ENCODE data around the gene CRTC1. TPM values are rescaled to one million over a fixed set of nuclear protein-coding genes. Genes with fewer than 3 reads are reported as not detected.

The CRTC1 gene
- total and polyA plus RNA-seq, 5 donors, result 9.2 to 15.1 (median 12.9) TPM

GRCh38 chr19:18684642-18684993, 1.1 kb downstream of the CRTC1 start:
- Histone ChIP-seq H3K27ac (ENCODE audit: low read length) (no peak overlapping the region), H3K27me3 (ENCODE audit: control insufficient read depth, insufficient read depth) (no peaks in the 10 kb centered on the region), H3K4me3 (ENCODE audit: low read length) (no peak overlapping the region), H3K4me1 (ENCODE audit: control insufficient read depth, insufficient read depth, low read length) (peaks cover 6% of the 10 kb centered on the region), H3K9me3 (ENCODE audit: control insufficient read depth, low read length) (no peaks in the 10 kb centered on the region)
- DNase-seq (peak in 1 of 3 donors; percentile 7), ATAC-seq (peak; percentile 2 to 3)
- WGBS, result 92% methylated on average over 3 of the region's 3 CpGs
- intact Hi-C loops (cut with DNase I), result loop anchor here in 1 of 4 donors (10.0 kb wide), 1 partner anchor 160 kb away; no protein-coding TSS in a partner anchor

DNA sequence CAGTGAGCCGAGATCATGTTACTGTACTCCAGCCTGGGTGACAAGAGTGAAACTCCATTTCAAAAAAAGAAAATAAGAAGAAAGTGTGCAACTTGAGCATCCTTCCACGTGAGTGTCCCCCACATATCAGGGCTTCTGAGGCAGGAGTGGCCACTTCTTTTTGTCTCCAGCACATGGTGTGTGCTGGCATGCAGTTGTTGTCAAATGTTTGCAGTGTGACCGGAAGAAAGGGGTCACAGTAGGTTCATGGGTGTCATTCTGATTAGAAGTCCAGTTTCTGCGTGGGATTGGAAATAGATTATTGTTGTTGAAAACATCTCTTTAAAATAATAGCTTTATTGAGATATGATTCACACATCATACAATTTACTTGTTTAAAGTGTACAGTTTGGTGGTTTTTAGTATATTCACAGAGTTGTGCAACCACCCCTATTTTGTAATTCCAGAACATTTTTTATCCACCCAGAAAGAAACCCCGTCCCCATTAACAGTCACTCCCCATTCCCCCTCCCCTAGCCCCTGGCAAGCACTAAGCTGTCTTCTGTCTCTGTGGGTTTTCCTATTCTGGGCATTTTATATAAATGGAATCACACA, 2.2 kb downstream of the CRTC1 start:
- Histone ChIP-seq H3K4me3 (ENCODE audit: low read length) (no peak overlapping the region), H3K27me3 (ENCODE audit: control insufficient read depth, insufficient read depth) (no peaks in the 10 kb centered on the region), H3K27ac (ENCODE audit: low read length) (no peak overlapping the region), H3K9me3 (ENCODE audit: control insufficient read depth, low read length) (no peaks in the 10 kb centered on the region), H3K4me1 (ENCODE audit: control insufficient read depth, insufficient read depth, low read length) (peaks cover 6% of the 10 kb centered on the region)
- DNase-seq, result no peak
- intact Hi-C loops (cut with DNase I), result loop anchor here in 2 of 4 donors (2.0 to 10.0 kb wide), 2 partner anchors 75 to 159 kb away; no protein-coding TSS in a partner anchor
- WGBS, result 59% methylated on average over 5 of the region's 5 CpGs
- ATAC-seq, result no peak

GRCh38 chr19:18687740-18688465, 4.4 kb downstream of the CRTC1 start:
- peaks cover 6% of the 10 kb centered on the region for H3K4me1 ChIP-seq (ENCODE audit: control insufficient read depth, insufficient read depth, low read length)
- H3K9me3 ChIP-seq (ENCODE audit: control insufficient read depth, low read length), result no peaks in the 10 kb centered on the region
- no peak overlapping the region for H3K4me3 ChIP-seq (ENCODE audit: low read length)
- H3K27me3 ChIP-seq (ENCODE audit: control insufficient read depth, insufficient read depth), result no peaks in the 10 kb centered on the region
- H3K27ac ChIP-seq (ENCODE audit: low read length), result no peak overlapping the region
- peak in 2 of 3 donors; percentile 18 to 22 for DNase-seq
- WGBS, result 92% methylated on average over 16 of the region's 16 CpGs
- intact Hi-C loops (cut with DNase I), result loop anchor here in 2 of 4 donors (2.0 to 10.0 kb wide), 2 partner anchors 73 to 157 kb away; no protein-coding TSS in a partner anchor
- ATAC-seq, result no peak

DNA sequence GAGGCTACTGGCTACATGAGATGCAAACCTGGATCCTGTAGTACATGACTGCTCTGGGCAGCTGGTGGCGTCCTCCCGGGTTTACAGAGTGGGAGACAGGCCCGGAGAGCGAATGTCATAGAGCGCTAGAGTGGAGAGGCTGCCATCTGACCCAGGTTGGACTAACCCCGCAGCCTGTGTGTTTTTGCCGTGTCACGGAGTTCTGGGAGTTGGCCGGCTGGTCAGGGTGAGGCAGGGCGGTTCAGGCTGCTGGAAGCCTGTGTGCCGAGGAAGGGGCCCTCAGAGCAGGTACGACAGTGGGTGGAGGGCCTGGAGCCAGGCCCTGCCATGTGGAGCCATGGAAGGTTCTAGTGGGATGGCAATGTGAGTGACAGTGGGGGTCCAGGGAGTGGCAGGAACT, 12.5 kb downstream of the CRTC1 start:
- H3K27me3 ChIP-seq (ENCODE audit: control insufficient read depth, insufficient read depth), result no peaks in the 10 kb centered on the region
- 94% methylated on average over 12 of the region's 12 CpGs for WGBS
- intact Hi-C loops (cut with DNase I), result no loop called here
- H3K27ac ChIP-seq (ENCODE audit: low read length), result no peak overlapping the region
- ATAC-seq, result no peak
- H3K4me3 ChIP-seq (ENCODE audit: low read length), result no peak overlapping the region
- DNase-seq, result peak in 1 of 3 donors; percentile 27
- H3K9me3 ChIP-seq (ENCODE audit: control insufficient read depth, low read length), result no peaks in the 10 kb centered on the region
- no peaks in the 10 kb centered on the region for H3K4me1 ChIP-seq (ENCODE audit: control insufficient read depth, insufficient read depth, low read length)

- WGBS, result 73% methylated on average over 3 of the region's 3 CpGs
- ATAC-seq (no peak), DNase-seq (peak in 1 of 3 donors; percentile 71)
- intact Hi-C loops (cut with DNase I), result no loop called here
- Histone ChIP-seq H3K27ac (ENCODE audit: low read length) (no peak overlapping the region), H3K4me3 (ENCODE audit: low read length) (no peak overlapping the region), H3K4me1 (ENCODE audit: control insufficient read depth, insufficient read depth, low read length) (no peaks in the 10 kb centered on the region), H3K27me3 (ENCODE audit: control insufficient read depth, insufficient read depth) (no peaks in the 10 kb centered on the region), H3K9me3 (ENCODE audit: control insufficient read depth, low read length) (no peaks in the 10 kb centered on the region)
Measured at GRCh38 chr19:18697680-18698079, 14.2 kb downstream of the CRTC1 start.

- DNase-seq (peak in 1 of 3 donors; percentile 38), ATAC-seq (no peak)
- Histone ChIP-seq H3K4me1 (ENCODE audit: control insufficient read depth, insufficient read depth, low read length) (no peaks in the 10 kb centered on the region), H3K4me3 (ENCODE audit: low read length) (no peak overlapping the region), H3K27me3 (ENCODE audit: control insufficient read depth, insufficient read depth) (no peaks in the 10 kb centered on the region), H3K27ac (ENCODE audit: low read length) (no peak overlapping the region), H3K9me3 (ENCODE audit: control insufficient read depth, low read length) (no peaks in the 10 kb centered on the region)
- WGBS, result 95% methylated on average over 18 of the region's 18 CpGs
- intact Hi-C loops (cut with DNase I), result no loop called here
Measured at GRCh38 chr19:18698321-18699167, 15.1 kb downstream of the CRTC1 start.

DNA sequence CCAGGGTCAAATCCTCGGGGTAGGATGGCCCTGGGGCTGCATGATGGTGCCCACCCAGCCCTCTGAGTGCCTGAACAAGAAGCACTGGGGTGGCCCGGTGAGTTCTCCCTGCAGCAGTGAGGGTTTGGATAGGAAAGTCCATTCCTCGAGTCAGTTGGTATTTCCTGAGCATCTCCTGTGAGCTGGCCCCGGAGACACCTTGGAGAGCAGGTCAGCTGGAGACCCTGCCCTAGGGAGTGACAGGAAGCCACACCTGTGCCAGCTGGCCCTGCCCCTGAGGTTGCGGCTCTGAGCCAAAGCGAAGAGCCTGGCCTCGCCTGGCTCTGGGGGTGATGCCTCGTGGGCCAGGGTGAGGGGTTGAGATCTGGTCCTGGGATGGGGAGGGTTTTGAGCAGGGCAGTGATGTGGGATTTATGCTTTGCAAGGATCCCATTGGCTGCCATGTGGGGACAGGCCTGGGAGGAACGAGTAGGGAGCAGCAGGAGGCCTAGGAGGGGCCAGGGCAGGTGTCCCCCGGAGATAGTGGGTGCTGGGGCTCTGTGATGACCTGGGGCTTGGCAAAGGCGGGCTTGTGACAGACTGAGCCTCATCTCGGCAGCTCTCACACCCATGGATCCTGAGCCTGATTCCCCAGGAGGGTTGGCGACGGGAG, 16.0 kb downstream of the CRTC1 start:
- 84% methylated on average over 14 of the region's 14 CpGs for WGBS
- intact Hi-C loops (cut with DNase I), result no loop called here
- no peak overlapping the region for H3K27ac ChIP-seq (ENCODE audit: low read length)
- no peak overlapping the region for H3K4me3 ChIP-seq (ENCODE audit: low read length)
- no peaks in the 10 kb centered on the region for H3K9me3 ChIP-seq (ENCODE audit: control insufficient read depth, low read length)
- H3K27me3 ChIP-seq (ENCODE audit: control insufficient read depth, insufficient read depth), result no peaks in the 10 kb centered on the region
- ATAC-seq (peak in 1 of 2 donors; percentile 3), DNase-seq (peak in 1 of 3 donors; percentile 35)
- no peaks in the 10 kb centered on the region for H3K4me1 ChIP-seq (ENCODE audit: control insufficient read depth, insufficient read depth, low read length)

GRCh38 chr19:18700501-18701249, 17.2 kb downstream of the CRTC1 start:
- peak; percentile 91 to 93 for ATAC-seq
- H3K27ac ChIP-seq (ENCODE audit: low read length), result peak overlapping the region; percentile 9
- peak; percentile 82 to 93 (median 92) for DNase-seq
- intact Hi-C loops (cut with DNase I), result no loop called here
- peak overlapping the region; percentile 38 for H3K4me3 ChIP-seq (ENCODE audit: low read length)
- no peaks in the 10 kb centered on the region for H3K4me1 ChIP-seq (ENCODE audit: control insufficient read depth, insufficient read depth, low read length)
- H3K9me3 ChIP-seq (ENCODE audit: control insufficient read depth, low read length), result no peaks in the 10 kb centered on the region
- no peaks in the 10 kb centered on the region for H3K27me3 ChIP-seq (ENCODE audit: control insufficient read depth, insufficient read depth)
- WGBS, result 8% methylated on average over 35 of the region's 35 CpGs

DNA sequence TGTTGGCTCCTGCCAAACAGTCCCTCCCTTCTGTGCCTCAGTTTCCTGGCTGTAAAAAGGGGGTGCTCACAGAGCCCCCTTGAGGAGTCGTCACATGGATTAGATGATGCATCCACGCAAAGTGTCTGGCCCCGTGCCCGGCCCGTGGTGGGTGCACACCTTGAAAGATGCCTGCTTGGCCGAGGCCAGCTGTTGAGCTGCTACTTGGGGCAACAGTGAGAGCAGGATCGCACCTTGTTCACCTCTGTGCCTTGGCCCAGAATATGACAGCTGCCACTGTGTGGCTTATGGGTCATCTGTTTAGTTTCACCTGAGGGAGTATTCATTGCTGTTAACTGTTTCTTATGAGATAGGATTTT, 17.7 kb downstream of the CRTC1 start:
- intact Hi-C loops (cut with DNase I), result no loop called here
- Histone ChIP-seq H3K27ac (ENCODE audit: low read length) (no peak overlapping the region), H3K4me1 (ENCODE audit: control insufficient read depth, insufficient read depth, low read length) (no peaks in the 10 kb centered on the region), H3K9me3 (ENCODE audit: control insufficient read depth, low read length) (no peaks in the 10 kb centered on the region), H3K4me3 (ENCODE audit: low read length) (peak overlapping the region; percentile 38), H3K27me3 (ENCODE audit: control insufficient read depth, insufficient read depth) (no peaks in the 10 kb centered on the region)
- DNase-seq, result no peak
- 26% methylated on average over 7 of the region's 7 CpGs for WGBS
- peak in 1 of 2 donors; percentile 2 for ATAC-seq

GRCh38 chr19:18704054-18704453, 20.6 kb downstream of the CRTC1 start:
- intact Hi-C loops (cut with DNase I), result no loop called here
- Histone ChIP-seq H3K4me1 (ENCODE audit: control insufficient read depth, insufficient read depth, low read length) (no peaks in the 10 kb centered on the region), H3K27me3 (ENCODE audit: control insufficient read depth, insufficient read depth) (no peaks in the 10 kb centered on the region), H3K27ac (ENCODE audit: low read length) (no peak overlapping the region), H3K4me3 (ENCODE audit: low read length) (no peak overlapping the region), H3K9me3 (ENCODE audit: control insufficient read depth, low read length) (no peaks in the 10 kb centered on the region)
- no peak for DNase-seq
- WGBS, result 89% methylated on average over 4 of the region's 4 CpGs
- ATAC-seq, result no peak

All from right cardiac atrium (tissue), 5 donors.